Mammary epithelial cell (primary cell): ENCODE measurements around the gene MXRA8.

Experiments used
- EZH2 ChIP-seq: IDR thresholded peaks from 2 replicates; pipeline ENCODE4 v1.6.1; 2012; ENCODE audit warnings: low read length, inconsistent platforms, borderline replicate concordance
- TF ChIP-seq, protein P1 (sequence below), 2 donors: IDR thresholded peaks in 1 of 2; conservative IDR thresholded peaks in 1 of 2; 2 replicates each; pipeline ENCODE4 v1.5.1; 2011 to 2012; ENCODE audit warnings: inconsistent platforms in 2 of 2, low read length in 2 of 2, mild to moderate bottlenecking in 2 of 2, control low read depth in 1 of 2, low read depth in 1 of 2; ENCODE audit not compliant: insufficient read depth in 1 of 2; ENCODE audit errors: extremely low read depth in 1 of 2

DNA sequence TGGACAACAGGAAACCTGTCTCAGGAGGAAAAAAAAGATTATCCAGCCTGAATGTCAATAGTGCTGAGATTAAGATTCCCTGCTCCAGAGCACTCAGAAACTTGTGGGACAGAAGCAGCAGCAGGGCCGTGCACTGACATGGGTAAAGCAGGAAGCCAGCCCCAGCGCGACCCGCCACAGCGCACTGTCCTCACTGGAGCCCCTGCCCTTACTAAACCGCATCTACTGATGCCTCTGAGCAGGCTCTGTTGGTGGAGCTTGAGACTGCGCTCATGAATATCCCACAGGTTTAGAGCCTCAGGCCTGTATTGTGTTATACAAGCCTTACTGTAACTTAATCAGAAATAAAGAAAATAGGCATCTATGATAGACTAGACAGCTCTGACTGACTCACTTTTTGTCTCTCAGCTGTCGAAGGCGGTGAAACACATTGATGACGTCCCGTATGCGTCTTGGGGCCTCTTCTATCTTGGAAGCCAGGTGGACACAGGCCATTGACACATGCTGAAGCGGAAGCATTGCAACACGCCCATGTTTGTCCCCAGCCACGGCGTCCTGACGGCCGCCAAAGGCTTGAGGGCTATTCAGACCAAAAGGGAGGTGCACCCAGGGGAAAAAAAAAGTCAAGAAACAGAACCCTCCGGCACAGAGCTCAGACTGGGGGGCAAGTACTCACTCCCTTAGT is 39.6 kb upstream of the MXRA8 start:
- TF ChIP-seq, protein P1, sequence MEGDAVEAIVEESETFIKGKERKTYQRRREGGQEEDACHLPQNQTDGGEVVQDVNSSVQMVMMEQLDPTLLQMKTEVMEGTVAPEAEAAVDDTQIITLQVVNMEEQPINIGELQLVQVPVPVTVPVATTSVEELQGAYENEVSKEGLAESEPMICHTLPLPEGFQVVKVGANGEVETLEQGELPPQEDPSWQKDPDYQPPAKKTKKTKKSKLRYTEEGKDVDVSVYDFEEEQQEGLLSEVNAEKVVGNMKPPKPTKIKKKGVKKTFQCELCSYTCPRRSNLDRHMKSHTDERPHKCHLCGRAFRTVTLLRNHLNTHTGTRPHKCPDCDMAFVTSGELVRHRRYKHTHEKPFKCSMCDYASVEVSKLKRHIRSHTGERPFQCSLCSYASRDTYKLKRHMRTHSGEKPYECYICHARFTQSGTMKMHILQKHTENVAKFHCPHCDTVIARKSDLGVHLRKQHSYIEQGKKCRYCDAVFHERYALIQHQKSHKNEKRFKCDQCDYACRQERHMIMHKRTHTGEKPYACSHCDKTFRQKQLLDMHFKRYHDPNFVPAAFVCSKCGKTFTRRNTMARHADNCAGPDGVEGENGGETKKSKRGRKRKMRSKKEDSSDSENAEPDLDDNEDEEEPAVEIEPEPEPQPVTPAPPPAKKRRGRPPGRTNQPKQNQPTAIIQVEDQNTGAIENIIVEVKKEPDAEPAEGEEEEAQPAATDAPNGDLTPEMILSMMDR (conservative IDR thresholded peaks at IDR 0.05 in 1 of 2, IDR thresholded peaks at IDR 0.05 in 1 of 2; ENCODE audit: extremely low read depth in 1 of 2, insufficient read depth in 1 of 2, low read depth in 1 of 2, low read length in 2 of 2): no peak
- no peak for TF ChIP-seq EZH2
